ENCODE data around the gene HECA.

DNA sequence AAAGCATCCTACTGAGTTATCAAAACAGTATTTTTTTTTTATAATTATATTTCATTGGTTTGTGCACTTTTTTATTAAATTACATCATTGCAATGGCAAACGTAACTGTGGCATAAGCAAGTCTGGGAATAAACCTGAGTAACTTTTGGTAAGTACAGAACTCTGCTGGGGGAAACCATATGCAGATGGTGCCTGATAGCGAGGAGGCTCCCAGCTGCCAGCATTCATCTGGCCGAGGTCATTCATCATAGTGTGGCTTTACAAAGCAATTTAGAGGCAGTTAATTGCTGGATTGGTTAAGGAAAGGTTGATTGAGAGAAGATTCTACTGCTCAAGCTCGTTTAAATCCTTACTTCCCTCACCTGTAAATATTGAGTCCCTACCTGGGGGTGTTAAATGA is 52.6 kb downstream of the HECA start:
- TF ChIP-seq, protein P1, sequence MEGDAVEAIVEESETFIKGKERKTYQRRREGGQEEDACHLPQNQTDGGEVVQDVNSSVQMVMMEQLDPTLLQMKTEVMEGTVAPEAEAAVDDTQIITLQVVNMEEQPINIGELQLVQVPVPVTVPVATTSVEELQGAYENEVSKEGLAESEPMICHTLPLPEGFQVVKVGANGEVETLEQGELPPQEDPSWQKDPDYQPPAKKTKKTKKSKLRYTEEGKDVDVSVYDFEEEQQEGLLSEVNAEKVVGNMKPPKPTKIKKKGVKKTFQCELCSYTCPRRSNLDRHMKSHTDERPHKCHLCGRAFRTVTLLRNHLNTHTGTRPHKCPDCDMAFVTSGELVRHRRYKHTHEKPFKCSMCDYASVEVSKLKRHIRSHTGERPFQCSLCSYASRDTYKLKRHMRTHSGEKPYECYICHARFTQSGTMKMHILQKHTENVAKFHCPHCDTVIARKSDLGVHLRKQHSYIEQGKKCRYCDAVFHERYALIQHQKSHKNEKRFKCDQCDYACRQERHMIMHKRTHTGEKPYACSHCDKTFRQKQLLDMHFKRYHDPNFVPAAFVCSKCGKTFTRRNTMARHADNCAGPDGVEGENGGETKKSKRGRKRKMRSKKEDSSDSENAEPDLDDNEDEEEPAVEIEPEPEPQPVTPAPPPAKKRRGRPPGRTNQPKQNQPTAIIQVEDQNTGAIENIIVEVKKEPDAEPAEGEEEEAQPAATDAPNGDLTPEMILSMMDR (conservative IDR thresholded peaks at IDR 0.05 in 1 of 2, IDR thresholded peaks at IDR 0.05 in 1 of 2; ENCODE audit: extremely low read depth in 1 of 2, insufficient read depth in 1 of 2, low read depth in 1 of 2, low read length in 2 of 2): no peak
- no peak for TF ChIP-seq EZH2 (IDR thresholded peaks at IDR 0.05; ENCODE audit: borderline replicate concordance, low read length)

All from mammary epithelial cell (primary cell).